GM12873 (cell line): ENCODE measurements around the gene GPR183.

Experiments
- CTCF ChIP-seq: IDR thresholded peaks from 2 replicates; pipeline ENCODE4 v1.5.1; 2012; ENCODE audit warnings: low read depth, mild to moderate bottlenecking, moderate library complexity, low read length, control low read depth; ENCODE audit not compliant: insufficient read depth; ENCODE audit errors: missing control alignments

The GPR183 gene

GRCh38 chr13:99335087-99335486, 27.9 kb upstream of the GPR183 start:
- no peak for TF ChIP-seq CTCF

GRCh38 chr13:99334221-99334620, 27.0 kb upstream of the GPR183 start:
- TF ChIP-seq CTCF = no peak

GRCh38 chr13:99332456-99332855, 25.3 kb upstream of the GPR183 start:
- no peak for TF ChIP-seq CTCF

GRCh38 chr13:99331881-99332293, 24.7 kb upstream of the GPR183 start:
- no peak for TF ChIP-seq CTCF

- no peak for TF ChIP-seq CTCF
These were observed 23.7 kb upstream of the GPR183 start for GRCh38 chr13:99330942-99331341.

- no peak for TF ChIP-seq CTCF
These were observed 22.3 kb upstream of the GPR183 start for GRCh38 chr13:99329477-99329876.

GRCh38 chr13:99327761-99328160, 20.6 kb upstream of the GPR183 start:
- TF ChIP-seq CTCF = no peak
